Measurements from ENCODE around the gene BIN1. TPM values are rescaled to one million over a fixed set of nuclear protein-coding genes. Genes with fewer than 3 reads are reported as not detected.

Gene BIN1
- total RNA-seq, 2 donors from 2014 or later, result 84.0 to 110 TPM

DNA sequence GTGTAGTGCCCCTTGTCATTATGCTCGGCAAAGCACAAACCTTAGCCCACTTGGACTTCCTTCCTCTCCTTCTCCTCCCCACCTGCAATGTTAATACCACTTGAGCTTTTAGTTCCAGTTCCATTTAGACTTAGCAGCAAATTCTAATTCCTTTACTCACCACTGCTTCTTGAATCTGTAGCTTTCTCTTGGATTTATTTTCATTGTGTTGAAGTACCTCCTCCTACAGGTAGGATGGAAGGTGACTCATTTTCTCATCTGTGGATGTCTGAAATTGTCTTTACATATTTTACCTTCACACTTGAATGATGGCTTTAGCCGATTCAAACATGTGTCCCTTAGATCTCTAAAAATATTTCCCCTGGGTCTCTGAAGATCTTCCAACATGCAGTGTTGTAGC lies 32.8 kb upstream of the BIN1 start:
- Mint-ChIP-seq H3K4me3 (no peak overlapping the region), H3K36me3 (ENCODE audit: low read depth) (no peaks in the 10 kb centered on the region), H3K27ac (no peak overlapping the region), H3K4me1 (no peaks in the 10 kb centered on the region), H3K9me3 (no peaks in the 10 kb centered on the region), H3K27me3 (no peaks in the 10 kb centered on the region)
- no peak for ATAC-seq (replicated peaks)

DNA sequence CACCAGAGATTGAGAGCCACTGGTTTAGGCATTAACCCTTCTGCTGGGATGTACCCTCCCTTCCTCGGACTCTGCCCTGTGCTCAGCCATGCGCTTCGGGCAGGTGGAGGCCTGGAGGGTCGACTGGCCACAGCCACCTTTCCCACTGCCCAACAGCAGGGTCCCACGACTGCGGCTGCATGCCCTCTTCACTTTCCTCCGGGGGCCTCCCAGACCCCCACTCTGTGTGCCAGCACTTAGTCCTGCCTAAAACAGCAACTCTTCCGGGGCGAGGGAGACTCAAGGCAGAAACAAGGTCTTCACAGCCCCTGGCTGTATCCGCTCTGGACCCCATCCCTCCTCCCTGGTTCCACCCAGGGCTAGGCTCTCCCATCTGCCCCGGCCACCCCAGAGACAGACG lies 31.3 kb upstream of the BIN1 start:
- H3K9me3 Mint-ChIP-seq, result no peaks in the 10 kb centered on the region
- H3K27me3 Mint-ChIP-seq, result no peaks in the 10 kb centered on the region
- no peak overlapping the region for H3K27ac Mint-ChIP-seq
- ATAC-seq (replicated peaks), result no peak
- no peaks in the 10 kb centered on the region for H3K4me1 Mint-ChIP-seq
- H3K36me3 Mint-ChIP-seq (ENCODE audit: low read depth), result no peaks in the 10 kb centered on the region
- no peak overlapping the region for H3K4me3 Mint-ChIP-seq

DNA sequence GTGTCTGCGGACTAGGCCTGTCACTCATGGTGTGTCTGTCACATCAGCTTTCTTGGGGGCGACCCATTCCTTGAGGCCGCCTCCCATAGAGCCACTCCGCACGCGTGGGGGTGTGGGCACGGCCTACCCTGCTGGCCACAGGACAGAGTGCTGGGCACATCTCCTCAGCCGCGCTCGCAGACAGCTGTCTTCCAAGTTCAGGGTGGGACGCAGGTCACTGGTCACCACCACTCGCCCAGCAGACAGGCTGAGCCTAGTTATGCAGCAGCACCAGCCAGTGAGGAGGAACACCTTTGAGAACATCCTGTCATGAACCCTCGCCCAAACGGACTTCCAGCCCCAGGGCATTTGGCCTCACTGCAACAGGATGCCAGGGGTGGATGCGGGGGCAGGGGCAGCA lies 30.8 kb upstream of the BIN1 start:
- Mint-ChIP-seq H3K4me3 (no peak overlapping the region), H3K36me3 (ENCODE audit: low read depth) (no peaks in the 10 kb centered on the region), H3K27ac (no peak overlapping the region), H3K27me3 (no peaks in the 10 kb centered on the region), H3K9me3 (no peaks in the 10 kb centered on the region), H3K4me1 (no peaks in the 10 kb centered on the region)
- ATAC-seq (replicated peaks), result no peak

DNA sequence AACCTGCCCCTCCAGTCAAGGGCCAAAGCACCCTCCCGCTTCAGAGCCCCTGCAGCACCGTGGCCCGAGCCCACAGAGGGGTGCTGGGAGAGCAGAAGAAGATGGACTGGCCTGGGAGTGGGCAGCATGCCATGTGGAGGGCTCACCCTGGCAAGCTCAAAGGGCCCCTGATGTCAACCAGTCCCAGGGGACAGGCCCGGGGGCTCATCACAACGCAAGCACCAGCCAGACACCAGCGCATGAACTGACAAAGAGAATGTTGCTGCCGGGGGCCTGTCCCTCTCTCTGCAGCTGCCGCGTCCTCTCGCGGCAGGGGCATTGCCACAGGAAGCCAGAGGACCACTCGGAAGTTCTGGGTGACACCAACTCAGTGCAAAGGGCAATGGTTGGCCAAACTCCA lies 30.3 kb upstream of the BIN1 start:
- Mint-ChIP-seq H3K36me3 (ENCODE audit: low read depth) (no peaks in the 10 kb centered on the region), H3K27me3 (no peaks in the 10 kb centered on the region), H3K27ac (no peak overlapping the region), H3K4me1 (no peaks in the 10 kb centered on the region), H3K9me3 (no peaks in the 10 kb centered on the region), H3K4me3 (no peak overlapping the region)
- ATAC-seq (replicated peaks), result no peak

DNA sequence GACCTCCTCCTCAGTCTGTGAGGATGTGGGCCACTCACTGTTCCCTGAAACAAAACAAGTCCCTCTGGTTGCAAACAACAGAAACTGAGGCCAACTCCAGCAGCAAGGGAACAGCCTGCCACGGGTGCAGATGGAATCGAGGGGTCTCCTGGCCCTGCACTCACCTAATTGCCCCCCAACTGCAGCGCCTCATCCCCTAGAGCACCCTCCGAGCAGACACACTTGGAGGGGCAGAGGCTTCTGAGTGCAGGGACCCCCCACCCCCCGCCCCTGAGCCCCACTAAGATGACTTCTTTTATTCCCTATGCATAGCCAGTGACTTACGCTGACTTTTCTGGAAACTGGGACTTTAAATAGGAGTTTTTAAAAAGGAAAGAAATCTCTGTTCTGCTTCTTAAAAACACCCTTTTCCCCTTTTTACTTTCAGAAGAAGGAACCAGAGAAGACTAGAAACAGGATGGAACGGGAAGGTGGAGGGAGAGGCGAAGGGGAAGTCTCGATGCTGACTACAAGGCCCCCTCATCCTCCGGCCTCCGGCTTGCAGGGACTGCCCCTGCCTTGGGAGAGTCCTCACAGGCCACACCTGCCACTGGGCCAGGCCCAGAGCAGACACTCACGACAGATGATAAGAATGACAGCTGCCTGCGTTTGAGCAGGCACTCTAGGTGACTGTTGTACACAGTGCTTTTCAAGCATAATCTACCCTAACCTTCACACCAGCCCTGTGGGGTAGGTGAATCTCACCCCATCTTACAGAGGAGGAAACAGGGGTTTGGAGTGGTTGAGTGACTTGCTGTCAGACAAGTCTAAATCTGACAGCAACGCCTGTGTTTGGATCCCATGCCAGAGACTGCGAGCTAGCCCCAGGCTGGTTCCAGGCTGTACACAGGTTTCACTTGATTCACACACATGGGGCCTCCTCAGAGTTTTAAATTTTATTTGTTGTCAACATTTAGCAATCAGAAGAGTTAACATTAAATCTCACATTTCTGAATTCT lies 28.2 kb upstream of the BIN1 start:
- no peak overlapping the region for H3K4me3 Mint-ChIP-seq
- H3K27ac Mint-ChIP-seq, result no peak overlapping the region
- no peaks in the 10 kb centered on the region for H3K4me1 Mint-ChIP-seq
- H3K27me3 Mint-ChIP-seq, result no peaks in the 10 kb centered on the region
- no peak for ATAC-seq (replicated peaks)
- no peaks in the 10 kb centered on the region for H3K9me3 Mint-ChIP-seq
- no peaks in the 10 kb centered on the region for H3K36me3 Mint-ChIP-seq (ENCODE audit: low read depth)

DNA sequence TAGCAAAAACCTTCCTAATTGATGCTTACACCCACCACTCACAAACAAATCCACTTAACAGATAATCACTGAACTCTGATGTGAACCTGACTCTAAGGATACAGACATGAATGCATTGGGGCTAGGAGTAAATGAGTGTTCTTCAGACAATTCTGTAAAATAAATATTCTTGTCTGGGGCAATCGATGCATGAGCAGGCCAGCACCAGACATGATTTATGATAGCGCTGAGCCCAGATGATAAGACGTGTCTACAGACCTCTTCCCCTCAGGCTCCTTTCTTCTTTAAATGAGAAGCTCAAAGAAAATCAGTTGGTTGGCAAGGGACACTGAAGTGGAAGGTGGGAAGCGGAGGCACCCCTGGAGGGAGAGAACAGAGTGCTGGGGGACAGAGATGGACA lies 27.3 kb upstream of the BIN1 start:
- no peaks in the 10 kb centered on the region for H3K4me1 Mint-ChIP-seq
- H3K27ac Mint-ChIP-seq, result no peak overlapping the region
- no peak overlapping the region for H3K4me3 Mint-ChIP-seq
- no peaks in the 10 kb centered on the region for H3K36me3 Mint-ChIP-seq (ENCODE audit: low read depth)
- no peaks in the 10 kb centered on the region for H3K9me3 Mint-ChIP-seq
- no peaks in the 10 kb centered on the region for H3K27me3 Mint-ChIP-seq
- ATAC-seq (replicated peaks), result no peak

DNA sequence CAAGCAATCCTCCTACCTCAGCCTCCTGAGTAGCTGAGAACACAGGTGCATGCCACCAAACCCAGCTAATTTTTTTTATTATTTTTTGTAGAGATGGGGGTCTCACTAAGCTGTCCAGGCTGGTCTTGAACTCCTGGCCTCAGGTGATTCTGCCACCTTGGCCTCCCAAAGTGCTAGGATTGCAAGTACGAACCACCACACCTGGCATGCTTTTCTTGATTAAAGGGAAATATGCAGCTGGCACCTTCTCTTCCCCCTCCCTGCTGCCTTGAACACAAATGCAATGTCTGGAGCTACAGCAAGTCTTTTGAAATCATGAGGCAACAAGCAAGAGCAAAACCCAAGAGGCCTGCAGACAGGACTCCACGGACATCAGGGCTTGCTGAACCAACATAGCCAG lies 26.8 kb upstream of the BIN1 start:
- H3K4me1 Mint-ChIP-seq, result no peaks in the 10 kb centered on the region
- no peaks in the 10 kb centered on the region for H3K27me3 Mint-ChIP-seq
- no peaks in the 10 kb centered on the region for H3K36me3 Mint-ChIP-seq (ENCODE audit: low read depth)
- ATAC-seq (replicated peaks), result no peak
- H3K4me3 Mint-ChIP-seq, result no peak overlapping the region
- H3K9me3 Mint-ChIP-seq, result no peaks in the 10 kb centered on the region
- no peak overlapping the region for H3K27ac Mint-ChIP-seq

DNA sequence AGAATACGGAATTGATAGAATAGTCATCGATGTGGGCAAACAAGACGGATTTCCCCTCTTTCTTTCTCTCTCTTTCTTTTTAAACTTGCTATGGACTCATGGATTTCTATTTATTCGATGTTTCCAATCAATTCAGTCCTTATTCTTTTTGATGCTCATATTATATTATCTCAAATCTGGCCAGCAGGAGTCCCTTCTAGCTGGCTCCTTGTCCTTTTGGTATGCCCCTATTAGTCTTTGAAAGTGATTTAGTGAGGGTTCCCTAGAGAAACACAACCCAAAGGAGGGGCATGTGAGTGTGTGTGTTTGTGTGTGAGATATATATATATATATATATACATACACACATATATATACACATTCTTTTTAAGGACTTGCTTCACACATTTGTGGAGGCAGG lies 23.5 kb upstream of the BIN1 start:
- no peak overlapping the region for H3K4me3 Mint-ChIP-seq
- no peak for ATAC-seq (replicated peaks)
- no peaks in the 10 kb centered on the region for H3K9me3 Mint-ChIP-seq
- H3K27me3 Mint-ChIP-seq, result no peaks in the 10 kb centered on the region
- H3K4me1 Mint-ChIP-seq, result no peaks in the 10 kb centered on the region
- H3K27ac Mint-ChIP-seq, result no peak overlapping the region
- H3K36me3 Mint-ChIP-seq (ENCODE audit: low read depth), result no peaks in the 10 kb centered on the region

DNA sequence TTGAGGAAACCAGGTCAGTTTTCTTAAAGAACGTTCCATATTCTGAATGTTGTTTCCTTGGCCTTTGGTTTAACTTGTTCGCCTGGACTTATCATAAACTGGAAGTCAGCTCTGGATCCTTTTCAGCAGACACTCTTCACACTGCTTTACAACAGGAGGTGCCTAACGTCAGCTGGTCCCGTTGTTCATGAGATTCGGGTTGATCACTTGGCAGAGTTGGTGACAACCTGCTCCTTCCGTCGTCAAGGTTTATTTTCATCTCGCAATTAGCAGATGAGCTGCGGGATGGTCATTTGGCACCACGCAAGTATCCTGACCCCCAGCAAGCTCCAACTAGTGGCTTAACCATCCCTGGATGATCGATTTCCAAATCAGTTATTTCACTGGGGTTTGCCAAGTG lies 23.0 kb upstream of the BIN1 start:
- Mint-ChIP-seq H3K27me3 (no peaks in the 10 kb centered on the region), H3K36me3 (ENCODE audit: low read depth) (no peaks in the 10 kb centered on the region), H3K4me3 (no peak overlapping the region), H3K27ac (no peak overlapping the region), H3K4me1 (no peaks in the 10 kb centered on the region), H3K9me3 (no peaks in the 10 kb centered on the region)
- no peak for ATAC-seq (replicated peaks)

DNA sequence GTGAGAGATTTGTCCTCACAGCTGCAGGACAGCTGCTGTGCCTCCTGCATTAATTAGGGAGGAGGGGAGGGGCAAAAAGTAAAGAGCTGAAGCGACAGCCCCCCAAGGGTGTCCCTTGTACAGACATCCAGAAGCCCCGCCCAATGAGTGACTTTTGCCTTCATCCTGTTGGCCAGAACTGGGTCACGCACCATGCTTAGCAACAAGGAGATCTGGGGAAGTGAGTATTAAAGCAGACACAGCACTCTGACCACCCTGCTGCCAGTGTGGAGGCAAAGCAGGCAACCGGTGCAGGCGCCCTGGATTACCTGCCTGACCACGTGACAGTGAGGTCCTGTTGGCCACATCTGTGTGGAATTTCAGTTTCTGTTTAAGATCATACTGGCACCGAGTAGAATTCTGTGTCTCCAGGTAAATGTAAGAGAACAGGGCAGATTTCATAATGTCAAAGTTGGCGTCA lies 21.5 kb upstream of the BIN1 start:
- Mint-ChIP-seq H3K36me3 (ENCODE audit: low read depth) (no peaks in the 10 kb centered on the region), H3K27ac (no peak overlapping the region), H3K4me1 (no peaks in the 10 kb centered on the region), H3K27me3 (no peaks in the 10 kb centered on the region), H3K9me3 (no peaks in the 10 kb centered on the region), H3K4me3 (peak overlapping the region; percentile 13)
- no peak for ATAC-seq (replicated peaks)

DNA sequence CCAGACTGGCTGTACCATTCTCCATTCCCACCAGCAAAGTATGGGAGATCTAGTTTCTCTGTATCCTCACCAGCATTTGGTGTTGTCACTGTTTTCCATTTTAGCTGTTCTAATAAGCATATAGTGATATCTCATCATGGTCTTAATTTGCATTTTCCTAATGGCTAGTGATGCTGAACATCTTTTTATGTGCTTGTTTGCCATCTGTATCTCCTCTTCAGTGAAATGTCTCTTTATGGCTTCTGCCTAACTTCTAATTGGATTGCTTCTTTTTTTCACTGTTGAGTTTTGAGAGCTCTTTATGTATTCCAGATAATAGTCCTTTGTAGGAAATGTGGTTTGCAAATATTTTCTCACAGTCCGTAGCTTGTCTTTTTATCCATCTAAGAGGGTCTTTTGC lies 18.9 kb upstream of the BIN1 start:
- Mint-ChIP-seq H3K4me1 (no peaks in the 10 kb centered on the region), H3K4me3 (no peak overlapping the region), H3K9me3 (no peaks in the 10 kb centered on the region), H3K27me3 (no peaks in the 10 kb centered on the region), H3K27ac (no peak overlapping the region), H3K36me3 (ENCODE audit: low read depth) (no peaks in the 10 kb centered on the region)
- no peak for ATAC-seq (replicated peaks)

DNA sequence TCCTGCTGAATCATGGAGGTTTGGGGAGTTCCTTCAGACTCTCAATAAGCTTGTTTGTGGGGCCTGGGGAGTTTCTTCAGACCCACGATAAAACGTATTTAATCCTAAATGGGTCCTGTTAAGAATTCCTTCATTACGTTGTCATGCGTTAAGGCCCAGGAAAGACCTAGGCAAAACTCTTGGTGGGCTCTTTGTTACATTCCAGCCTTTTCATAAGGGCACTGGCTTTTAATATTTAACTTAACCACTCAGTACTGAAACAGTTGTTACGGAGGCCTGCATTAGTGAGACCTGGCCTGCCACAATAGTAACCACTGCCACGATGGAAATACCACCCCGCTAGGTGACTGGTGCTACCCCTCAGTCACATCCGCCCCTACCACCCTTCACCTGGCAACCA lies 17.5 kb upstream of the BIN1 start:
- H3K9me3 Mint-ChIP-seq, result no peaks in the 10 kb centered on the region
- no peak overlapping the region for H3K4me3 Mint-ChIP-seq
- ATAC-seq (replicated peaks), result no peak
- H3K27ac Mint-ChIP-seq, result no peak overlapping the region
- H3K4me1 Mint-ChIP-seq, result no peaks in the 10 kb centered on the region
- H3K27me3 Mint-ChIP-seq, result no peaks in the 10 kb centered on the region
- no peaks in the 10 kb centered on the region for H3K36me3 Mint-ChIP-seq (ENCODE audit: low read depth)

DNA sequence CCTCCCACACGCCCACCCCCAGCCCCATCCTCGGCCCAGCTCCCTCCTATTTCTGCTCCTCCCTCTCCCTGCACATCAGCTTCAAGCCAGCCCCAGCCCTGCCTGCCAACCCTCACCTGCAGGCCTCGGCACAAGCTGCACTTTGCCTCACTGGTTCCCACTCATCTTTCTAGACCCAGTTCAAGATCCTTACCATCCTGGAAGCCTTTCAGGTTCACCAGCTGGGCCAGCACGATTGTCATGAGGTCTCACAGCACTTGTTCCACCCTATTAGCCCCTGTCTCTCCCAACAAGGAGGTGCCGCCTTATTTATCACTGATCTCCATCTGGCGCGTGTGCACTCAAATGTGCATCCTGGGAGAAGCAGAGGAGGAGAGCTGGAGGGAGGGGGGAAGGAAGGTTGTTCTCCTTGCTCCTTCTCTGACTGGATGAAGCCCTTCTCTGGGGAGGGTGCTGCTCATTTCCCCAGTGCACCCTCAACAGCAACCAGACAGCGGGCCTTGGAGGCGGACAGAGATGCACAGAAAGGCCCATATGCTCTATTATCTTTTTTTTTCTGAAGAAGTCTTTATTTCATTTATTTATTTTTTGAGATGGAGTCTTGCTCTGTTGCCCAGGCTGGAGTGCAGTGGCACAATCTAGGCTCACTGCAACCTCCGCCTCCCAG lies 15.5 kb upstream of the BIN1 start:
- Mint-ChIP-seq H3K36me3 (ENCODE audit: low read depth) (no peaks in the 10 kb centered on the region), H3K9me3 (no peaks in the 10 kb centered on the region), H3K4me3 (no peak overlapping the region), H3K27ac (peak overlapping the region; percentile 21), H3K27me3 (no peaks in the 10 kb centered on the region), H3K4me1 (no peaks in the 10 kb centered on the region)
- ATAC-seq (replicated peaks), result no peak

DNA sequence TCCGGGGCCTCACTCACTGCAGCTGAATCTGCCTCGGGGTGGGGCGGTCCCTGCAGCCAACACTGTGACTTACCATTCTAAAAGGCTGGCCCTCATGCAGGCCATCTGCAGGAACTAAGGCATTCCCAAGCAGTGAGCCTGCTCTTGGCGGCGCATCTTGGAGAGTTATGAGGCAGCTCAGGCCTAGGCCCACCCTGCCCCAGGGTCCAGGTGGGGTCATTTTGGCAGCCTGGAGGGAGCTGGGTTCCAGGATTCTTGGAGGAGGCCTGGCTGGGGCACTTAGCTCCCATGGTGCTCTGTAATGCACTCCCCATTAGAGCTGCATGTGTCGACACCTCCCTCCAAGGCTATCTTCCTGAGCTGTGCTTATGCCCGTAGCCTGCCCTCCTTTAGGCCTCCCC lies 14.8 kb upstream of the BIN1 start:
- H3K4me1 Mint-ChIP-seq, result no peaks in the 10 kb centered on the region
- ATAC-seq (replicated peaks), result no peak
- H3K4me3 Mint-ChIP-seq, result no peak overlapping the region
- no peak overlapping the region for H3K27ac Mint-ChIP-seq
- no peaks in the 10 kb centered on the region for H3K36me3 Mint-ChIP-seq (ENCODE audit: low read depth)
- no peaks in the 10 kb centered on the region for H3K27me3 Mint-ChIP-seq
- H3K9me3 Mint-ChIP-seq, result no peaks in the 10 kb centered on the region

DNA sequence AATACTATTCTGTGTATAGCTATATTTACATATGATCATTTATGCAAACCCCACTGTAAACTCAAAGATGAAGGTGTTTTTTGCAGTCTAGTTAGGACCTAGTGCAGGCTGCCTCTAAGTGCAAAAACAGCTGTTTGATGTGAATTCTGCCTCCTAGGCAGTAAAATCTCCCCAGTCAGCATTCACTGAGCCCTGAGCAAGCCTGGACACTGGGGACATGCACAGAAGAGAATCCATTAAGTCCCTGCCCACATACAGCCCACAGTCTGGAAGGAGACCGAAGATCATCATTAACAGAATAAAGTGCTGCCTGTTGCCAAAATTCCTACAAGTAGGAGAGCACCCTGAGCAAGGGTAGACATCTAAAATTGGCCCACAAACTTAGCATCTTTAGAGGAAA lies 14.4 kb upstream of the BIN1 start:
- Mint-ChIP-seq H3K36me3 (ENCODE audit: low read depth) (no peaks in the 10 kb centered on the region), H3K4me3 (no peak overlapping the region), H3K27me3 (no peaks in the 10 kb centered on the region), H3K27ac (no peak overlapping the region), H3K4me1 (no peaks in the 10 kb centered on the region), H3K9me3 (no peaks in the 10 kb centered on the region)
- no peak for ATAC-seq (replicated peaks)
